HG03060 (cell line): Measurements from ENCODE around the gene SLC38A3.
A peak's percentile ranks its signal among the peaks of the same experiment; 100 is the strongest.
"Not testable (repeated sequence)": the region's sequence is repeated elsewhere in the genome, so short reads cannot be mapped to it uniquely, and the experiment has no call there.

Experiments
- ATAC-seq: cut with Tn5 transposase; IDR thresholded peaks from one replicate; pipeline ENCODE4 v1.9.1; 2021; ENCODE audit warnings: low read depth, moderate number of reproducible peaks; ENCODE audit not compliant: unreplicated experiment

Gene SLC38A3

GRCh38 chr3:50228184-50228763 is 23.2 kb downstream of the SLC38A3 start:
- not testable (repeated sequence) for ATAC-seq

- no peak for ATAC-seq
These were observed 24.4 kb downstream of the SLC38A3 start for GRCh38 chr3:50229490-50229889.

GRCh38 chr3:50230104-50230793 is 25.2 kb downstream of the SLC38A3 start:
- ATAC-seq, result no peak

- no peak for ATAC-seq
These were observed 25.7 kb downstream of the SLC38A3 start for GRCh38 chr3:50230794-50231125.

- no peak for ATAC-seq
These were observed 26.5 kb downstream of the SLC38A3 start for GRCh38 chr3:50231581-50231980.

GRCh38 chr3:50232303-50232702 is 27.2 kb downstream of the SLC38A3 start:
- ATAC-seq, result no peak

GRCh38 chr3:50233176-50233575 is 28.1 kb downstream of the SLC38A3 start:
- ATAC-seq, result no peak

GRCh38 chr3:50235716-50236483 is 30.8 kb downstream of the SLC38A3 start, which contains the start of gene GNAI2:
TSS of gene GNAI2 (plus strand) at chr3:50236204. CDS start at chr3:50236336, 132 bp downstream.
- peak; percentile 91 for ATAC-seq

- ATAC-seq, result no peak
These were observed 31.5 kb downstream of the SLC38A3 start for GRCh38 chr3:50236484-50237132.

GRCh38 chr3:50237133-50237651 is 32.1 kb downstream of the SLC38A3 start:
- no peak for ATAC-seq

GRCh38 chr3:50237754-50238548 is 32.9 kb downstream of the SLC38A3 start:
- ATAC-seq, result peak; percentile 24

- no peak for ATAC-seq
These were observed 33.5 kb downstream of the SLC38A3 start for GRCh38 chr3:50238549-50239026.

- no peak for ATAC-seq
These were observed 34.6 kb downstream of the SLC38A3 start for GRCh38 chr3:50239649-50240048.

- no peak for ATAC-seq
These were observed 36.1 kb downstream of the SLC38A3 start for GRCh38 chr3:50241163-50241562.

- ATAC-seq, result no peak
These were observed 36.8 kb downstream of the SLC38A3 start for GRCh38 chr3:50241713-50242380.

- ATAC-seq, result no peak
These were observed 37.3 kb downstream of the SLC38A3 start for GRCh38 chr3:50242381-50242770.

GRCh38 chr3:50242851-50243542 is 37.9 kb downstream of the SLC38A3 start:
- ATAC-seq, result no peak

GRCh38 chr3:50243543-50243895 is 38.4 kb downstream of the SLC38A3 start:
- no peak for ATAC-seq

- not testable (repeated sequence) for ATAC-seq
These were observed 39.7 kb downstream of the SLC38A3 start for GRCh38 chr3:50244813-50245212.
